GM03348 (cell line): ENCODE measurements around the gene AP1AR.
"Not testable (repeated sequence)": the region's sequence is repeated elsewhere in the genome, so short reads cannot be mapped to it uniquely, and the experiment has no call there.

ENCODE experiments used
- DNase-seq: peaks from one replicate; pipeline ENCODE4 v3.0.0; 2012; ENCODE audit warnings: low spot score

AP1AR gene, protein sequence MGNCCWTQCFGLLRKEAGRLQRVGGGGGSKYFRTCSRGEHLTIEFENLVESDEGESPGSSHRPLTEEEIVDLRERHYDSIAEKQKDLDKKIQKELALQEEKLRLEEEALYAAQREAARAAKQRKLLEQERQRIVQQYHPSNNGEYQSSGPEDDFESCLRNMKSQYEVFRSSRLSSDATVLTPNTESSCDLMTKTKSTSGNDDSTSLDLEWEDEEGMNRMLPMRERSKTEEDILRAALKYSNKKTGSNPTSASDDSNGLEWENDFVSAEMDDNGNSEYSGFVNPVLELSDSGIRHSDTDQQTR

DNA sequence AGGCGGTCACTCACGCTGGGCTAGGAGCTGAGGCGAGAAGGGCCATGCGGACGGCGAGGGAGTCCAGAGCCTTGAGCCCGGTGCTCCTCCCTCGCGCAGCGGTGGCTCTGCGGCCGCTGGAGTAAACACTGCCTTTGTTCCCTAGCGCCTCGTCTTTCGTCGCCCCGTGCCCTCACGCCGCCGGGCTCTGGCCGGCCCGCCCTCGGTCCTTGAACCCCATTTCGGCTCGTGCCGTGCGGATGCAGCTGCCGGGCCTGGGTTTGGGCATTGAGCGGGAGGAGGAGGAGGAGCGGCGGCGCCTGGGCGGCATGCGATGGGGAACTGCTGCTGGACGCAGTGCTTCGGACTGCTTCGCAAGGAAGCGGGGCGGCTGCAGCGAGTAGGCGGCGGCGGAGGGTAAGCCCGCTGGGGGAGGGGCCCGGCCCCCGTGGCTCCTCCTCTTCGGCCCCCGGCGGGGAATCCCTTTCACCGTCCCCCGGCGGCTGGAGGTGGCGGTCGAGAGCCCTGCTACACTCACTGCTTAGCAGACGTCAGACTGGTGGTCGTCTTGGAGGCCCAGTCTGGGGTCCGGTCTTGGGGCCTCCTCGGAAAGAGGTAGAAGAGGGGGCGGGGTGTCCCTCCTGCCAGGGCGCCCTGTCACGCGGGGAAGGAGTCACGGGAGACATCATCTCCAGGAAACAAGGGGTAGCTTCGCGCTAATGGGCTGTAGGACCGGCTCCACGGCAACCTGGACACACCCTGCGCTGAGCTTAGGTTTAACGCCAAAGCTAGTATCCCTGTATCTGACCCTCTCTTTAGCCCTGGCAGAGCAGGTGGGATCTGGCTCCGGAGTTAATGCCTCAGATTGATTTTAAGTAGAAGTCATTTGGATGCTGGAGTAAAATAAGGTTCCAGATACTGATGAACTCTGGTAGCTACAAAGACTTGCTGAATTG lies at the start of gene AP1AR:
TSS of gene AP1AR (plus strand) at position 9 of the 935 bp plus-strand sequence. CDS start at position 314, 305 bp downstream.
- peak; percentile 93 for DNase-seq

DNA sequence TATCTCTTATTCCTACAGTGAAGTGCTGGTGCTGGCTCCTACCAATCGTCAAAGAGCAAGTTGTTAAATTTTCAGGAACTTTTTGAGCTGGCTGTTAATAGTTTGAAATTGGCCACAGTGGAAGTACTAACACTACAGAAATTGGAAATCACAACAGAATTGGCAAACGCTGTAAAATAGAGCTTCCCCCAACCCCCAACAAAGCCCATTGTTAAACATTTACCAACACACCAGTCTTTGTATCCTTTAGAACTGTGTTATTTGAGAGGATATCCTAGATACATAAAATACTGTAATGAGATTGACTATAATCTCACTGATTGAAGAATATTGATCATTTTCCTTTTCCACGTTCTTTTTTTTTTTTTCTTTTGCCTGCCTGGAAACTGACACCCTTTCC lies 49.0 kb upstream of the AP1AR start:
- DNase-seq, result no peak

DNA sequence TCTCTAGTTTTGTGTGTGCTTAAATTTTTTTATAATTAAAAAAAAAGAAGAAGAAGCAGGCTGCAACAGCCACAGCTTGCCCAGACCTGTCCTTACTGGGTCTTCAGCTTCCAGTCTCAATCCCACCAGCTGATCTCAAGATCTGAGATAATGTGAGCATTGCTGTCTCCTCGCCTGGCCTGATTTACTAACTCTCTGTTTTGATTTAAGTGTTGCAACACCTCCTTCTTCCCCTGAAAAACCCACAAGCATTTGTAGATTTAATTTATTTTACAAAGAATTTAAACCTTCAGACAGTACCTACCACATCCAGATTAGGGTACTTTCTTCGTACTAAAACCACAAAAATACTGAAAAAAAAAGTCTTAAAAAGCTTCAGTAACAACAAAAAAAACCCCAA lies 48.3 kb upstream of the AP1AR start:
- DNase-seq, result peak; percentile 11

DNA sequence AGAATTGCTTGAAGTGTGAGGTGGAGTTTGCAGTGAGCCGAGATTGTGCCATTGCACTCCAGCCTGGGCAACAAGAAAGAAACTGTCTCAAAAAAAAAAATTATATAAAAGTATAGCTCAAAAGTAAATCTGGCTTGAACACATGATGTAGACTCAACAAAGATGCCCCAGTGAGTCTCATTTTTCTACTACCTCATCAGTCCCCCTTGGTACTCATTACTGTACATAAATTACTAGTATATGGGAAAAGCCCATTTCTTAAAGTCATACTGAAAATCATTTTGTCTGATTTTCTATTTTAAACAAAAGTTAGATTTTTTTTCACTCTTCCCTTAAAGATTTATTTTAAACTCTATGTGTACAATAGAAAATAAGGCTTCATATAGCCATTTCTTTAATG lies 47.1 kb upstream of the AP1AR start:
- DNase-seq, result no peak

DNA sequence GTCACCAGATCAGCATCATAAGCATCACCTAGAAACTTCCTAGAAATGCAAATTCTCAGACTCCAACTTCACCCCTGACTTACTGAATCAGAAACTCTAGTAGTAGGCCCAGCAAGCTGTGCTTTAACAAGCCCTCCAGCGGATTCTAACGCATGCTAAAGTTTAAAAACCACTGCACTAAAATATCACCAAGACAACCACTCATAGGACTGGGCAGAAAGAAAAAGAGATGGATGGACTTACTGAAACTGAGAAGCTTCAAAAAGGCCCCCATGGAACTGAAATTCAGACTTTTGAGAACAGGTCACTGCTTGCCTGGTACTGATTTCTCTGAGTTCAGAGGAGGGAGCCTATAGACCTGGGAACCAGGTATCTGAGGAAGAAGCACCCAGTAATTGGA lies 46.3 kb upstream of the AP1AR start:
- no peak for DNase-seq

DNA sequence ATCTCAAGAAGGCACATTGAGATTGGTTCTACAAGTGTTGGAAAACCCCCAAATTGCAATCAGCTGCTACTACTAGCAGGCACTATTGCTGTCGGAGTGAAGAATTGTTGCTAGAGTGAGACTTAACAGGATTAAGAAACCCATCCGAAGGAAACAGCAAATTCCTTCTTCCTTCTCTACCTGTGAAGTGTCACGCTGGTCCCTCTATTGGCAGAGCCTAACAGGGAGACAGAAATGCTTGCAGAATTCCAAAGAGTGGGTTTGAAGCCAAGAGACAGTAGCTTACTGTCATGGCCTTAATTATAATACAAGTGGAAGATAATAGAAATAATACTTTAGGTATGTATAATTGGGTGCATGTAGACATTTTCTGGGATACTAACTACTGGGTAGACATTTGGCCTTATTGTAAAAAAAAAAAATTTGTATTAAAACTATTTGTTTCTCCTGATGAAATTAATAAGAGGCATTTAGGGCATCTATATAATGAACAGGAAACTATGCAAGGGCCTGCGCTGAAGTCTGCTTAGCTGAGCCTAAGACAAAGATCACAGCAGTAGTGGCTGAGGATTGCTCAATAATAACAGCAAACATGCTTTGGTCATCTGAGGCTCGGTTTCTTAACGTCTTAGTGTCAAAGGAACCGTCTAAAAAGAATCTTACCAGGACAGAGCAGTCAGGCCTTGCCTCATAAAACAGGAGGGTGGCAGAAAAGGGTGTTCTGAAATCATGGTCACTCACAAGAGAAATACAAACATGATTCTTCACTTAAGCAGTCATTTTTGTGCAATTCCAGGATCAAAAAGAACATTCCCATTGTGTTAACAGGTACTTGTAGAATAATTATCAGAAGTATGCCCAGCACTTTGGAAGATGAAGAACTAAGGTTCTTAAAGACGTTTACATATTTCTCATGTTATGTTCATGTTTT lies 45.6 kb upstream of the AP1AR start:
- no peak for DNase-seq

DNA sequence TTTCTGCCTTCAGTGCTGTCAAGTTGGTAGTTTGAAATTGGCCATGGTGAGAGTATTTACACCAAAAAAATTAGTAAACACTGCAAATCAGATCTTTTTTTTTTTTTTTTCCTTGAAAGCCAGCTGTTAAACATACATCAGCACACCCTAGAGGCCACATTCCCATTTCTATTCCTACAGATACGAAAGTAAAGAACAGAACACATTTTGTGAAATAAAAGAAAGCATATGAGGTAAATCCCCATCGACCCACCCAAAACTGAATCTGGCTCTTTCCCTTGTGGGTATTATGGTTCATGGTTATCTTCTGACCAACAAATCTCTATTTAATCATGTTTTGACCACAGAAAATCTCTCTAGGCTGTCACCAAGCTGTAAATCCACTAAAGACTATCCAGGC lies 41.8 kb upstream of the AP1AR start:
- peak; percentile 33 for DNase-seq

DNA sequence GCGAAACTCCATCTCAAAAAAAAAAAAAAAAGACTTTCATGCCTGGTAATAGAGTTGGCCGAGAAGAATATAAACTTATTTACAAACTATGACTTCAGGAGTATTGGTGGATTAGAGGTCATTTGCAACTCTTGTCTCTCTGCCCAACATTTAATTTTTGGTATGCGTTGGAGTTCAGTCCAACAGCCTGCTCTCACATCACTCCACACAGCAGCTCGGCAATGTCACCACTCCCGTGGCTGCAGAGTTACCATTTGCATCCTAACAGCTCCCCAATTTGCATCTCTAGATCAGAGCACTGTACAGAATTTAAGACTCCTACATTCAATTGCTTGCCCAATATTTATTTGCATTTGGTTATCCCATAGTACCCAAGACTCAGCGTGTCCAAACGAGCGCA lies 40.9 kb upstream of the AP1AR start:
- no peak for DNase-seq

DNA sequence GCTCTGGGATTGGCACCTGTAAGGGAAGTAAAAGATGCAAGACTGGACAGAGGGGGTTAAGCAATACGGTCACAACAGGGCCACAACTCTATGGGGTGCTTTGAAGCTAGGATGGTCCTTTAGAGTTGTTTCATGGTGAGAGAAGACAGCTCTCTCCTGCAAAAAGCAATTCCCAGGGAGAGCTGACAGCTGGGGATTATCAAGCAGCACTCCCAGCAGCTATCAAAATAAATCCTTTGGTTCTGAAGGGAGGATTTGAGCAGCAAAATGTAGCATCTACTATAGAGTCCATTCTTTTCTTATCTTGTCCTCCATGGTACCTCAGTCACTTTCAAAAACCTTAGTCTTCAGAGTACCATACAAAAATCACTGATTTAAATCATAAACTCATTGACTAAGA lies 35.1 kb upstream of the AP1AR start:
- DNase-seq, result no peak

DNA sequence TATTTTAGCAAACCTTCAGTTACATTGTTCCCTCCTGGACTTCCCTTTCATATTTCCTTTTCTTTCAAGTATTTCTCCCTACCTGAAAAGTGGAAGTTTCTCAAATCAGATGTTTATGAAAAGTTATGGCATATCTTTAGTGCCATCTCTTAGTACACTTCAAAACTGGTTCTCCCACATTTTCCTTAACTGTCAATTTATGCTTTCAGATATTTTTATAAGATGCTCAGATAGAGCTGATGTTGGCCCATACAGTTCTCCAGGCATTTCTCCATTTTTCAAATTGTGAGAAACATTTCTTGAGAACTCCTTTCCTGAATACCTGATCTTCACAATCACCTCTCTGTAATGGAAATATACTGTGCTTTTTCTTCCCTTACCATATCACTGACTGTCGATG lies 32.5 kb upstream of the AP1AR start:
- no peak for DNase-seq

DNA sequence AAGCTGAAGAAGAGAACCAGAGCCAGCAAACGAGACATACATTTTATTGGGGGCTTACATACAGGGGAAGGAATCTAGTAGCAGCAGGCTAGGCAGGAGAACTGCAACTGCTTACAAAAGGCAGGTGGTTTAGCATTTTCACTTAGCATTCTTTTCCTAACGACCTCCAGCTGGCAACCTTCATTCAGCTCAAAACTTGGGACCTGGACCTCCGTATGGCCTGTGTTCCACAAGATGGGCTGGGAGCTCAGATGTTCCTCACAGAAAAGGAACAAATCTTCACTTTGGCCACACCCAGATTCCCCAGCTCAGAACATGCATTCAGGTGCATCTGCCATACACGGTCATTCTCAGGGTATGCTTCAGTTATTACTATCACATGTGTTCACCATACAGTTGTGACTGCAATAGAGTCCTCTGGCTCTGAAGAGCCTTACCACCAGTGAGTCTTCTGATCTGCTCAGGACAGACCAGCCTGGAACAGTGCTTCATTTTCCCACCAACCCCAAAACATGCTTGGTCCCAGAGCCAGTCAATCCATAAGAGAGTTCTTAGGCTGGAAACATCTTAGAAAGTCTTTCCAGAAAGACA lies 29.6 kb upstream of the AP1AR start:
- no peak for DNase-seq

DNA sequence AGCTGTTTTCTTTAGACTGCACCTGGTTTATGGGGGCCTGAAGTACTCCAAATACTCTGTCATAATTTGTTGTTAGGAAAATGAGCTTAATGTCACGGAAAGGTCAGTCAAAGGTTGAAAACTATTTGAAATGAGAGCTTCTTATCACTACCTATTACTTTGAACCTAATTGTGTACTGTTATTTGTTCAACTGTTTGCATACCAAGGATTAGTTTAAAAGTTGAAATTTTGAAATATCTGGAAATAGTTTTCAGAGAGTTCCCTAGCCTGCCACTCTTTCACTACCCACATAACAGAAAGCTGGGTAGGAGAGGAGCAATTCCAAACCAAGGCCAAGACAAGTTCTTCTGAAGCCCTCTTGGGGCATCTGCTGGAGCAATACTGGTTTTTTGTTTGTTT lies 28.0 kb upstream of the AP1AR start:
- DNase-seq, result no peak

DNA sequence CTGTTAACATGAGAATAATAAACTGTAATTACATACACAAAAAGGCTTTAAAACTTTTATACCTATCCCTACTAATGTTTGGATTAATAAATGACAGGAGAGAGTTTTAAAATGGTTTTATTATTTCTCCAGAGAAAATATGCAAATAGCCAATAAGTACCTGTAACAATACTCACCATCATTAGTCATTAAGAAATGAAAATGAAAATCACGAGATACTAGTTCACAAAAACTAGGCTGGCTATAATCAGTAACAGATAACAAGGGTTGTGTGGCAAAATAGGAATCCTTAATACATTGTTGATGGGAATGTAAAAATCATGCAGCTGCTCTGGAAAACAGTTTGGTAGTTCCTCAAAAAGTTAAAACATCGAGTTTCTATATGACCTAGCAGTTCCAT lies 25.2 kb upstream of the AP1AR start:
- no peak for DNase-seq

DNA sequence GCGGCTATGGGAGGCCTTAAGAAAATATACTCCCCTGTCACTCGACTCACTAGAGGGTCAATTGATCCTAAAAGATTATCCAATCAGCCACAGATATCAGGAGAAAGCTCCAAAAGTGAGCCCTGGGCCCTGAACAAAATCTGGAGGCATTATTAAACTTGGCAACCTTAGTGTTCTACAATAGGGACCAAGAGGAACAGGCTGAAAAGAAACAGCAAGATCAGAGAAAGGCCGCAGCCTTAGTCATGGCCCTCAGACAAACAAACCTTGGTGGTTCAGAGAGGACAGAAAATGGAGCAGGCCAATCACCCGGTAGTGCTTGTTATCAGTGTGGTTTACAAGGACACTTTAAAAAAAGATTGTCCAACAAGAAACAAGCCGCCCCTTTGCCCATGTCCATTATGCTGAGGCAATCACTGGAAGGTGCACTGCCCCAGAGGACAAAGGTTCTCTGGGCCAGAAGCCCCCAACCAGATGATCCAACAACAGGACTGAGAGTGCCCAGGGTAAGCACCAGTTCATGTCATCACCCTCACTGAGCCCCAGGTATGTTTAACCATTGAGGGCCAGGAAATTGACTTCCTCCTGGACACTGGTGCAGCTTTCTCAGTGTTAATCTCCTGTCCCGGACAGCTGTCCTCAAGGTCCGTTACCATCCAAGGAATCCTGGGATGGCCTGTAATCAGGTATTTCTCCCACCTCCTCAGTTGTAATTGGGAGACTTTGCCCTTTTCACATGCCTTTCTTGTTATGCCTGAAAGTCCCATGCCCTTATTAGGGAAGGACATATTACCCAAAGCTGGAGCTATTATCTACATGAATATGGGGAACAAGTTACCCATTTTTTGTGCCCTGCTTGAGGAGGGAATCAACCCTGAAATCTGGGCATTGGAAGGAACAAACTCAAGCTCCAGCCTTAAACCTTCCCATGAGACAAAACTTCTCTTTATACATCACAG lies 23.2 kb upstream of the AP1AR start:
- not testable (repeated sequence) for DNase-seq

DNA sequence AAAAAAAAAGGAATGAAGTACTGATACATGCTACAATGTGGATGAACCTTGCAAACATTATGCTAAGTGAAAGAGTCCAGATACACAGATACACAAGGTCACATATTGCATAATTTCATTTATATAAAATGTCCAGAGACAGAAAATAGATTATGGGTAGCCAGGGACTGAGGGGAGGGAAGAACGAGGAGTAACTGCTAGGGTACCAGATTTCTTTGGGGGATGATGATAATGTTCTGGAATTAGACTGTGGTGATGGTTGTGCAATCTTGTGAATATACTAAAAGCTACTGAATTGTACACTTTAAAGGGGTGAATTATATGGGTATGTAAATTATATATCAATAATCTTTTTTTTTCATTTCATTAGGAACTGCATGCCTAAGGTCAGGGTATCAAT lies 20.8 kb upstream of the AP1AR start:
- DNase-seq, result peak; percentile 9

DNA sequence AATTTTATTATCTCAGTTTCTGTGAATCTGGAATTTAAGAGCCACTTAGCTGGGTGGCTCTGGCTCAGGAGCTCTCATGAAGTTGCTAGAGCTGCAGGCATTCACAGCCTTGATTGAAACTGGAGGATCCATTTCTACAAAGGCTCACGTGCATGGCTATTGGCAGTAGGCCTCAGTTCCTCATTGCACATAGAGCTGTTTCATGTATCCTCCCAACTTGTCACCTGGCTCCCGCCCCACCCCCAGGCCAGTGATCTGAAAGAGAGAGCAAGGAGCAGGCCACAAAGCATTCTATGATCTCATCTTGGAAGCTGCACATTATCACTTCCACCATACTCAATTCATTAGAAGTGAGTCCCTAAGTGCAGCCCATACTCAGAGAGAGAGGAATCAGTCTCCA lies 18.5 kb upstream of the AP1AR start:
- DNase-seq, result no peak

DNA sequence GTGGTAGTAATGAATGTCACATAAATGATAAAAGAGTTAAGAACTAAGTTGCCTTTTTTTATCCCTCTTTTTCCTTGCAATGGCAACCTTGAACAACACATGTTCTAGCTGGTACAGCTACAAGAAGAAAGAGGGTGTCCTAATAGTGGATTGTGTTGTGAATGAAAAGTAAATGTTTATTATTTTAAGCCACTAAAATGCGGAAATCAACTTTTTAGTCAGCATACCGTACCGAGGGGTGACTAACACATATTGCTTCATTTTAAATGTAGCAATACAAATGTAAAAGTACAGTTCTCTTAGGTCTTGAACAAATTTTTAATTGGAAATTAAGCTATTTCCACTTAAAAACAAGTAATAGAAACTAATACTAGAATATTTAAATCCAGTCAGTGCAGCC lies 17.7 kb upstream of the AP1AR start:
- DNase-seq, result peak; percentile 73

DNA sequence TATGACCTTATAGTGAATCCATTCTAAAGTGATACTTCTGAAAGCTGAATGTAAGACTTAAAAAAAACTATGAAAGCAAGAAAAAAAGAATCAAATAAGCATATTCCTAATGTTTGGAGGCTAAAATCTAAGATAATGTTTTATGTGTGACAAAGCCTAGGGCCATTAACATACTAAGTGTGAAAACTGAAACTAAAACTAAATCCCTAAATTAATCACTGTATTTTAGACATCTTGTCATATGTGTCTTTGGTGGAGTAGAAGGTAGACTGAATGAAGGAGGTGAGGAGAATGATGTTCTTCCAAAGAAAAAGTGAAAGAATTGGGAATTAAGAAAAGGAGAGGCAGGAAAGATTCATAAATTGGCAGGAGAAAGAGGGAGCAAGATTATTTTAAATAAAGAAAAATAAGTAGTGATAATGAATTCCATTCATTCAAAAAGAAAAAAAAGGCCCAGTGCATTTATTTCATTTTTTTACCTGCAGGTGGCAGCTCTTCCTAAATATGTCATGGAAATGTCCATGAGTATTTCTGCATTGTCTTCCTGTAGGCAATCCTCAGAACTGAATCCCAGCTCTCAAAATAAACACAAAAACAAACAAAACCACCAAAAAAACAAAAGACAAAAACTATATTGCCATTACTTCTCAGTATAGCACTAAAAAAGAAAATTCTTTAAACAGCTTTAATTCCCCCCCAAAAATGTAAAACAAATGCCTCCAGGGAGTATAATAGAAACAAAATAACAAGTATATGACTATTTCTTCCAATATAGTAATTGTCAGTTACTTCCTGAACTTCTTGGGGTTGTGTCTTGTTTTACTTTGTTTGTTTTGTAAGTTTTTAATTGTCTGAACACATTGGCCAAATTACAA lies 17.0 kb upstream of the AP1AR start:
- peak; percentile 33 for DNase-seq

DNA sequence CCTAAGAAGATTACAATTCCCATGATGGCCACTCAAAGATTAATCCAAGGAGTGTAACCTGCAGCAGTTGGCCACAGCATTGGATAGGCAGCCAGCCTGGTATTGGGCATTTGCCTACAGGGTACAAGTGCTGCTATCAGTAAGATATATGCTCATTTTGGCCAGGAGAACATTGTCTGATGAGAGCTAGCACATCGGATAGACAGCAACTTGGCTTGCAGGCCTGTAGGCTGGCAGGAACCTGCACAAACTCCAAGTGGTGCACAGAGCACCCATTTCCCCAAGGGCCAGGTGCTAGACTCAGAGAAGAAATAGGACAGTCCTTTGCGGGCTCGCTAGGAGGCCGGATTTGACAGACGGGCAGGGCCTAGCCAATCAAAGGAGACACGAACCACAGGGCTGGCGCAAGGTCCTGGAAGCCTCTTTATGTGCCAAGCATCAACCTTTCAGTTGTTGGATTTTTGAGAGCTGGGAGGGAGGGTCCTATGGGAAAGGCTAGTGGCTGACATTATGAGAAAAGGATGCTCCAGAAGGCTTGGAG lies 11.7 kb upstream of the AP1AR start:
- DNase-seq, result no peak
